ENCODE measurements around the gene MTUS2.

Gene MTUS2

GRCh38 chr13:29405401-29405800 is 585.3 kb downstream of the MTUS2 start:
- no peak for TF ChIP-seq CTCF (IDR thresholded peaks at IDR 0.05)

- no peak for TF ChIP-seq CTCF (IDR thresholded peaks at IDR 0.05)
Observed at GRCh38 chr13:29411481-29411880, 591.3 kb downstream of the MTUS2 start.

GRCh38 chr13:29418026-29418425 is 597.9 kb downstream of the MTUS2 start:
- no peak for TF ChIP-seq CTCF (IDR thresholded peaks at IDR 0.05)

- no peak for TF ChIP-seq CTCF (IDR thresholded peaks at IDR 0.05)
Observed at GRCh38 chr13:29421118-29421517, 601.0 kb downstream of the MTUS2 start.

GRCh38 chr13:29422015-29422414 is 601.9 kb downstream of the MTUS2 start:
- TF ChIP-seq CTCF (IDR thresholded peaks at IDR 0.05), result no peak

- TF ChIP-seq CTCF (IDR thresholded peaks at IDR 0.05), result no peak
Observed at GRCh38 chr13:29423050-29423449, 602.9 kb downstream of the MTUS2 start.

GRCh38 chr13:29427937-29428309 is 607.8 kb downstream of the MTUS2 start:
- TF ChIP-seq CTCF (IDR thresholded peaks at IDR 0.05), result no peak
